OCI-M2 (cell line): ENCODE measurements around the gene RALGPS1.

Source experiments
- DNase-seq: peaks from one replicate; lab custom pipeline; 2025; ENCODE audit not compliant: unreplicated experiment; lab: John Stamatoyannopoulos, UW

RALGPS1 gene

GRCh38 chr9:127154003-127154389 lies 239.4 kb downstream of the RALGPS1 start:
- DNase-seq: no peak

- DNase-seq: no peak
These were observed 240.0 kb downstream of the RALGPS1 start for GRCh38 chr9:127154390-127155191.

DNA sequence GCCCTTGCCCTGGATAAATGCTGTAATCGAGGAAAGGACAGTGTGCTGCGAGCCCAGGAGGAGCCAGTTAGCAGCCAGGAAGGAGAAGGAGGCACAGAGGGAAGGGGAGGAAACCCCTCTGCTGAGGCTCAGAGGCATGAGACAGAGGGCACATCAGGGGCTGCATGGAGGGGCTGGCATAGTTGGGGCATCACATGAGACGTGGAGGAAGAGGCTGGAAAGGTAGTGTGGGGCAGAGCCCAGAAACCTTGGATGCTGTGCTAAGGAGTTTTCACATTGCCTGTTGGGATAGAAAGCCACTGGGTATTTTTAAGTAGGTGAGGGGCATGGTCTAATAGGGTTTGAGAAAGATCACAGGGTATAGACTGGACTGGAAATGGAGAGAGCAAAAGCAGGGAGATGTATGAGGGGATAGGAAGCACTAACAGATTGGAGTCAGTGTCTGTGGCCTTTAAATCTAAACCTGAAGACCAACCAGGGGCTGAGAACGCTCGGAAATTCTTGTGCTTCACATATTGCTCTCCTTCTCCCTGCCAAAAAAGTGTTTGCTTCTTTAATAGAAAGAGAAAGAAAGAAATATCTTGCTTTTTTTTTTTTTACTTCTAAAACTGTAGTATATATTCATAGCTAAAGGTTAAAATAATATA lies 240.9 kb downstream of the RALGPS1 start:
- DNase-seq: no peak

DNA sequence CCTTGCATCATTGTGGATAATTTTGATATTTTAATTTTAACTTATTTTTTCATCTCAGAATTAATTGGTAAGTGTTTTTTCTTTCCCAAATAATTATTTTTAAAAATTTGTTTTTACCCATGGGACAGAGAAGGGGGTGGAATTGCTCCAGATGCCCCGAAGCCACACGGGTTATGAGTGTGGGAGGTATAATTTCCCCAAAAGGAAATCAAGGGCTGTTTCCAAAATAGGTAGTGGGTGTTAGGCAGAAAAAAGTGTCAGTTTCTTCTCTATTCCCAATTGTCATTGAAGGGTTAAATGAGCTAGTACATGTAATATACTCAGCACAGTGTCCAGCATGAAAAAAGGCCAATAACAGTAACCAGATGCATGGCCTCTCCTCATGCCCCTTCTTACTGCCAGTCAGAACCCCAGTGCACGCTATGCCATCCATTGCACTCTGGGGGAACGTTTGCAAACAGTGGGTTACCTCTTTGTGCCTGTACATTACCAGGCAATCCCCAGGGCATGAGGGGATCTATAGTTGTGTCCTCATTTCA lies 244.3 kb downstream of the RALGPS1 start:
- no peak for DNase-seq

DNA sequence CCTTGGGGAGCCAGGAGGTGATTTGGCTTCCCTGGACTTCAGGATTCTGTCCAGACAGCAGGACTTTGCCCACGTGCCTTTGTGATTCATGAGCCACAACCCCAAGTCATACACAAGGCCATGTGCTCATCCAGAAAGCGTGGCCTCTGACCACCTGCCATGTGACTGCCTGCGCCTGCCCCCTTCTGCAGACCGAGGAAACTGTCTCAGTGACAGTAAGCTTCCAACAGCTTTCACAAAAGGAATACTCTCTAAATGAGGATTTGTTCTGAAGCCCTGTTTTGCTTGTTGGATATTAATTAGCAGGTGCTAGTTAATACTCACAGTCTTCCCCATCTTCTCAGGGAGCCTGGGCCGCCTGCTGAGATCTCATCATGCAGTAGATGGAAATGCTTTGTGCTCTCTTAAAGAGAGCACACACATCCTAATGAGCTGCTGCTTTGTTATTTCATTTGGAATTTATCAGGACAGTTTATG lies 244.8 kb downstream of the RALGPS1 start:
- DNase-seq: no peak

- DNase-seq: no peak
These were observed 245.5 kb downstream of the RALGPS1 start for GRCh38 chr9:127159949-127160610.

DNA sequence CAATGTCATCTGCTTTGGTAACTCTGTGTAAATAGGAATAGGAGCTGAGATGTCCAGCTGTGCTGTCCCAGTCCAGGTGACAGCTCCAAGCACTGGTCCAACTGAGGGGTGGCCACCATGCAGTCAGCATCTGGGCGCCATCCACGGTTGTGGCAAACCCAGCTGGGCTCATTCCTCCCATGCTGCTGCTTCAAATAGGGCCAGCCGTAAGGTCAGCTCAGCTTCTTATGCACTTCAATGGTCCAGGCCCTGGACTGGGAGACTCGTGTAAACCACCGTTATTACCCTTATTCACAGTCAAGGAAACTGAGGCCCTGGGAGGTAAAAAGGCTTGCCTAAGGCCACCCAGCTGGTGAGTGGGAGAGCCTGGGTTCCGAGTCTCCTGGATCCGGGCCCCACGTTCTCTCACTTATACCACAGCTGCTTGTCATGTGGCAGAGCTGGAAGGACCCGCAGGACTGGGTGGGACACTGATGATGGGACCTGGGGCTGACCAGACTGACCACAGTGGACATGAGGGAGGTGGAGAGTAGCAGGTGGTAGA lies 246.6 kb downstream of the RALGPS1 start:
- DNase-seq: no peak

- no peak for DNase-seq
These were observed 247.7 kb downstream of the RALGPS1 start for GRCh38 chr9:127162046-127162863.

DNA sequence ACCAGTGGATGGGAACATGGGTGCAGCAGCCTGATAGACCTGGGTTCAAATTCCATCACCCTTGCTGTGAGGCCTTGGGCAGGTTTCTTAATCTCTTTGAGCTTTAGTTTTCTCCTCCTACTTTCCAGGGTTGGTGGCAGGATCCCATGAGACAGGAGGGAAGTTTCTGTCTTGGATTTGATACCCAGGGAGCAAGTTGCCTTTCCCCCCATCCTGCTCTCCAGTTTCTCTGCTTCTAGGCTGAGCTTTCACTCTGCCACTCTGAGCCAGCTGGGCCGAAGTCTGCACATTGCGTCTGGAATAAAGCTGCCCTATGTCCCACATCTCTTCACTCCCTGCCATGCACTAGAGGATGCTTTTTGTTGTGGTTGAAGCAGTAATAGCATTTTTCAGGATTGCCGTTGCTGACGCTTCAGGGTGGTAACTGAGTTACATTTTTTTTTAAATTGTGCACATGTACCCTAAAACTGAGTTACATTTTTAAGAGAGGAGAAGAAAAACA lies 248.3 kb downstream of the RALGPS1 start:
- no peak for DNase-seq

DNA sequence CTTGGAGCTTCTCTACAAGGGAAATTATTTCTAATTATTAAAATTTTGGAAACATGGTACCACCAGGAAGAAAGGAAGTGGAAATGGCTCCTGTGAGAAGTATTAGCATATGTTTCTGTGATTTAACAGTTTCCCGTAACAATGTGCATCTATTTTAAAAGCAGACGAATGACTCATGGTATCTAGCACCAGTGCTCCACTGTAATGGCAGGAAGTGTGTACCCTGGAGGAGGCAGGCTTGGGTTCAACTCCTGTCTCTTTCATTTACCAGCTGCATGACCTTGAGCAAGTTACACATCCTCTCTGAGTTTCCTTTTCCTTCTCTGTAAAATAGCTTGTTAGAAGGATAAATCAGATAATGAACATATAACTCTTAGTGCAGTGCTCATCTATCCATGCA lies 248.8 kb downstream of the RALGPS1 start:
- no peak for DNase-seq

DNA sequence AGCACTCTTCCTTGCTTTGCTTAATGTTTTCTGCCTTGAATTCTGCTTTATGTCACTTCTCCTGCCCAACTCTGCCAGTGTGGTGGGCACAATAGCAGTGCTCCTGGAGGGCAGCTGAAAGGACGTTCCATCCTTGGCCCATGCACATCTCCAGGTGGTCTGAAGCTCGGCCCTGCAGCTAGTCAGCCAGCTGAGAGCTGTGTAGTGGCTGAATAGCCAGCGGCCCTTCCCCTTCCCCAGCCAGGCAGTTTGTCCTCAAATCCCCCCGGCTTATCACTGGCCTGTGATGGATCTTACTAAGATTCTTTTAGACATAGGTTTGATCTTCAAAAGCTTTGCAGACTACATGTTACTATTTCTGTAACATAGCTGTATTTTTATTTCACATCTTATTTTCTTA lies 250.5 kb downstream of the RALGPS1 start:
- no peak for DNase-seq

GRCh38 chr9:127166111-127166510 lies 251.5 kb downstream of the RALGPS1 start:
- no peak for DNase-seq

DNA sequence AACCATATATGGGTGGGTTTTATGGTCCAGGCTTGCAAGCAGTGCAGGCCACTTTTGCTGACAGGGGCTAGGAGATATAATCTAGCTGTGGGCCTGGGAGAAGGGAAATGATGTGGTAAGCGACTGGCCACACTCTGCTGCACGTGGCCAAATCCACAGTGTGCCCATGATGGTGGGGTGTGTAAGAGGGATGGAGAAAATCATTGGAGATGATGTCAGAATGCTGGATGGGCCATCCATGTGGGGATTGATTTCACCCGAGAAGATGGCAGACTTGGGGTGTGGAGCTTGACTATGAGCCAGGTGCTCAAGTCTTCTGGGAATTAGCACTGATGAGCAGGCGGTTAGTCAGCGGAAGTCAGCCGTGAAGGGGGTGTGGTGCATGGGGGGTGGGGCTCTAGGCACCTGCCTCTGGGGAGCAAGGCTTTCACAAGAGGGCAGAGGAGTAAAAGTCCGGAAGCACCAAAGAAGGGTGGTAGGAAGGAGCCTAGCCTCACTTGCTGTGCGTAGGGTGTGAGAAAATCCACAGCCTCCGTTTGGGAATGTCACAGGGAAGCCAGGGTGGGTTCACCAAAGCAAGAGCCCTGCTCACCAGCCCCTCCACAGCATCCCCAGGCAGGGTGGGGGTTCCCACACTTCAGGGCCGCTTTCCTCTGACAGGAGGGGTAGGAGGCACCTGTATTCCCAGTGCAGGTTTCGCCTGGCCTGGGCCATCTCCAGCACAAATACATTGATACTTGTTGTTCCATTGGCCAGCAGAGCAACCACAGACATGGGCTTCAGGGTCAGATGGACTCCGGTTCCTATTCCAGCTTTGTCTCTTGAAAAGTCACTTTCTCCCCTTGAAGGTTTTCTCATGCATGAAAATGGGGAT lies 252.3 kb downstream of the RALGPS1 start:
- no peak for DNase-seq

- no peak for DNase-seq
These were observed 253.2 kb downstream of the RALGPS1 start for GRCh38 chr9:127167560-127168326.

GRCh38 chr9:127168756-127169574 lies 254.4 kb downstream of the RALGPS1 start:
- no peak for DNase-seq

DNA sequence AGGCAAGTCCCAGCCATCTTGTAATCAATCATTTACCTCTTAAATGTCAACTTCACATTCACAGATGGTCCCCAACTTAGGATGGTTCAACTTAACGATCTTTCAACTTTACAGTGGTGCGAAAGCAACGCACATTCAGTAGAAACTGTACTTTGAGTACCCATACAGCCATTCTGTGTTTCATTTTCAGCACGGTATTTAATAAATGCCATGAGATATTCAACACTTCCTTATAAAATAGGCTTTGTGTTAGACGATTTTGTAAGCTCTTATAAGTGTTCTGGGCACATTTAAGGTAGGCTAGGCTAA lies 254.9 kb downstream of the RALGPS1 start:
- DNase-seq: no peak

- DNase-seq: no peak
These were observed 255.5 kb downstream of the RALGPS1 start for GRCh38 chr9:127170103-127170502.

- DNase-seq: no peak
These were observed 256.1 kb downstream of the RALGPS1 start for GRCh38 chr9:127170652-127171051.
